Ishikawa (cell line): ENCODE measurements around the gene CNPY3.

Experiments used
- CEBPB ChIP-seq: IDR thresholded peaks from 2 replicates; pipeline ENCODE4 v1.6.1; 2012
- CREB1 ChIP-seq: IDR thresholded peaks from 2 replicates; pipeline ENCODE4 v1.6.1; 2012; ENCODE audit warnings: low read depth
- EGR1 ChIP-seq: IDR thresholded peaks from 2 replicates; pipeline ENCODE4 v1.6.1; 2012
- EP300 ChIP-seq: IDR thresholded peaks from 2 replicates; pipeline ENCODE4 v1.6.1; 2012; ENCODE audit warnings: borderline replicate concordance
- FOXM1 ChIP-seq: IDR thresholded peaks from 2 replicates; pipeline ENCODE4 v1.6.1; 2012; ENCODE audit warnings: low read depth, borderline replicate concordance
- MAX ChIP-seq: IDR thresholded peaks from 2 replicates; pipeline ENCODE4 v1.6.1; 2012
- NFIC ChIP-seq: IDR thresholded peaks from 2 replicates; pipeline ENCODE4 v1.6.1; 2012
- RAD21 ChIP-seq: IDR thresholded peaks from 2 replicates; pipeline ENCODE4 v1.6.1; 2012; ENCODE audit warnings: low read depth
- REST ChIP-seq: IDR thresholded peaks from 2 replicates; pipeline ENCODE4 v1.6.1; 2012; ENCODE audit warnings: low read depth, mild to moderate bottlenecking
- TAF1 ChIP-seq: IDR thresholded peaks from 2 replicates; pipeline ENCODE4 v1.6.1; 2012; ENCODE audit warnings: low read depth, mild to moderate bottlenecking
- TCF12 ChIP-seq: IDR thresholded peaks from 2 replicates; pipeline ENCODE4 v1.6.1; 2012; ENCODE audit warnings: low read depth
- TEAD4 ChIP-seq: IDR thresholded peaks from 2 replicates; pipeline ENCODE4 v1.6.1; 2012
- YY1 ChIP-seq: IDR thresholded peaks from 2 replicates; pipeline ENCODE4 v1.6.1; 2012; ENCODE audit warnings: low read depth

DNA sequence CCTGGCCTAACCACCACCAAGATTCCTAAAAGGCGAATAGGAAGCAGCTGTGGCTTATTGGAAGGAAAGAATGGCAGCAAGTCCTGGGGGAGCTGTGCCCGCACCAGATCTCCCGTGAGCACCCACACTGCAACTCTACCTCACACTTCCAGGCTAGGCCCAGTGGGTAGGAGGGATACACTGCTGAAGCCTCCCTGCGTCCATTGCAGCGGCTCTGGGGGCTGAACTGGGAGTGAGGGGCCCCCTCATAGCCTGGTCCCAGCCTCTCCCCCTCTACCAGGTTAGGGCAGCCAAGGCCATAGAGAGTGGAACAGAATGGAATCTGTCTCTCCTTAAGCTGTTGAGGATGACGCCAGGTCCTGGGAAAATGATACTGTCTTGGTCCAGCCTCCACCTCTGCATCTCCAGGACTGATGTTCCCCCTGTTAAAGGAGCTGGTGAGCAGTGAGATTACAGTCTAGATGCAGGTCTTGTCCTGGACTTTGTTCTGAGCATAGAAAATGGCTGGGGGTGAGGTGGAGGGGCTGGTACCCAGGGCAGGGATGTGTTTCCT lies 11.3 kb downstream of the CNPY3 start:
- TF ChIP-seq NFIC: no peak
- TF ChIP-seq YY1: no peak
- TF ChIP-seq REST: no peak
- TF ChIP-seq MAX: no peak
- TF ChIP-seq TAF1: no peak
- TF ChIP-seq EP300: no peak
- no peak for TF ChIP-seq FOXM1
- no peak for TF ChIP-seq CREB1
- no peak for TF ChIP-seq CEBPB
- TF ChIP-seq TEAD4: no peak
- no peak for TF ChIP-seq RAD21
- no peak for TF ChIP-seq TCF12
- no peak for TF ChIP-seq EGR1
